GM12878 (cell line): Measurements from ENCODE around the gene ARHGAP5. TPM values are rescaled to one million over a fixed set of nuclear protein-coding genes. Genes with fewer than 3 reads are reported as not detected.

Experiments
- CBX3 ChIP-seq: fragments of 200-600 bp; sonication (generic); IDR thresholded peaks from 2 replicates; pipeline ENCODE4 v1.6.1; 2016; ENCODE audit warnings: low read depth, borderline replicate concordance
- CHD4 ChIP-seq: fragments of 200-600 bp; sonication (generic); IDR thresholded peaks from 2 replicates; pipeline ENCODE4 v1.6.1; 2016; ENCODE audit warnings: mild to moderate bottlenecking
- GABPA ChIP-seq: IDR thresholded peaks from 2 replicates; pipeline ENCODE4 v1.6.1; 2014; ENCODE audit warnings: antibody characterized with exemption, low read depth, mild to moderate bottlenecking, inconsistent platforms
- HCFC1 ChIP-seq: fragments of 150-350 bp; IDR thresholded peaks from 2 replicates; pipeline ENCODE4 v1.6.1; 2014; ENCODE audit warnings: low read length
- HDAC2 ChIP-seq: fragments of 200-600 bp; sonication (generic); IDR thresholded peaks from 2 replicates; pipeline ENCODE4 v1.6.1; 2017
- LARP7 ChIP-seq: fragments of 450-650 bp; IDR thresholded peaks from 2 replicates; pipeline ENCODE4 v1.6.1; 2017; ENCODE audit warnings: mild to moderate bottlenecking
- NFYB ChIP-seq: IDR thresholded peaks from 2 replicates; pipeline ENCODE4 v1.6.1; 2011; ENCODE audit warnings: low read depth, mild to moderate bottlenecking, low read length, improper control_type of control experiment, moderate library complexity; ENCODE audit not compliant: insufficient read depth
- NRF1 ChIP-seq: conservative IDR thresholded peaks from 2 replicates; pipeline ENCODE4 v1.6.1; 2011; ENCODE audit warnings: mild to moderate bottlenecking, low read depth, low read length, improper control_type of control experiment
- RAD51 ChIP-seq: fragments of 450-650 bp; IDR thresholded peaks from 2 replicates; pipeline ENCODE4 v1.6.1; 2016; ENCODE audit warnings: moderate library complexity, mild to moderate bottlenecking, inconsistent platforms
- SMAD1 ChIP-seq: fragments of 450-650 bp; IDR thresholded peaks from 2 replicates; pipeline ENCODE4 v1.6.1; 2018; ENCODE audit warnings: mild to moderate bottlenecking, low read depth; ENCODE audit not compliant: partially characterized antibody
- SP1 ChIP-seq: IDR thresholded peaks from one replicate; pipeline ENCODE4 v1.6.1; 2011; ENCODE audit warnings: low read depth, low read length
- SREBF1 ChIP-seq: IDR thresholded peaks from 2 replicates; pipeline ENCODE4 v1.6.1; 2012; ENCODE audit warnings: mild to moderate bottlenecking, low read length
- SRF ChIP-seq, 2 experiments: IDR thresholded peaks; 2 replicates each; pipeline ENCODE4 v1.6.1; 2011; ENCODE audit warnings: low read depth in 2 of 2, low read length in 2 of 2, mild to moderate bottlenecking in 1 of 2, moderate library complexity in 1 of 2
- ZNF622 ChIP-seq: fragments of 450-650 bp; IDR thresholded peaks from 2 replicates; pipeline ENCODE4 v1.6.1; 2017; ENCODE audit warnings: mild to moderate bottlenecking, inconsistent platforms
- ZZZ3 ChIP-seq: IDR thresholded peaks from 2 replicates; pipeline ENCODE4 v1.6.1; 2011; ENCODE audit warnings: low read depth; ENCODE audit not compliant: control insufficient read depth, insufficient read length
- polyA plus RNA-seq, 11 experiments: library from polyadenylated mRNA; depleted of rRNA in 4 of 11; unstranded in 6 of 11; stranded (reverse) in 5 of 11; fragments of >200 nt; fragmentation: Nextera tagmentation in 4 of 11; fragmentation: Illumina TruSeq in 1 of 11; extraction: Ambion mirVana in 4 of 11; extraction: Trizol in 1 of 11; gene quantifications; 1 replicate in 1 of 11; 2 replicates in 10 of 11; pipeline versions ENCODE4 v1.2.1 to v1.2.3, GENCODE V29; 2011 to 2016; ENCODE audit warnings: inconsistent platforms in 2 of 11, missing spikeins in 2 of 11, low read depth in 1 of 11
- total RNA-seq, 4 experiments: library from RNA; depleted of rRNA in 3 of 4; stranded (reverse); fragments of >200 nt in 3 of 4; fragmentation: Illumina TruSeq in 1 of 4; extraction: Trizol in 1 of 4; gene quantifications; 2 replicates each; pipeline versions ENCODE4 v1.2.1 to v1.2.3, GENCODE V29; 2013 to 2021
- TF ChIP-seq, protein P1 (sequence below): fragments of 450-650 bp; IDR thresholded peaks from 2 replicates; pipeline ENCODE4 v1.6.1; 2017; ENCODE audit warnings: antibody characterized with exemption, mild to moderate bottlenecking, moderate library complexity
- TF ChIP-seq, protein P2 (sequence below): fragments of 450-650 bp; IDR thresholded peaks from 2 replicates; pipeline ENCODE4 v1.6.1; 2017; ENCODE audit warnings: mild to moderate bottlenecking, moderate library complexity
- TF ChIP-seq, protein P3 (sequence below): fragments of 450-650 bp; IDR thresholded peaks from 2 replicates; pipeline ENCODE4 v1.6.1; 2014; ENCODE audit warnings: mild to moderate bottlenecking
- TF ChIP-seq, protein P4 (sequence below): IDR thresholded peaks from 2 replicates; pipeline ENCODE4 v1.6.1; 2012; ENCODE audit warnings: low read depth, low read length, improper control_type of control experiment
- TF ChIP-seq, protein P5 (sequence below): fragments of 450-650 bp; IDR thresholded peaks from 2 replicates; pipeline ENCODE4 v1.6.1; 2018; ENCODE audit warnings: borderline replicate concordance, mild to moderate bottlenecking; ENCODE audit not compliant: partially characterized antibody

The ARHGAP5 gene
- total and polyA plus RNA-seq, 10 of the 15 experiments (the other 5 are each of a cell fraction or from before 2014, with no cell fraction given), result 0.91 to 19.6 (median 7.2) TPM

DNA sequence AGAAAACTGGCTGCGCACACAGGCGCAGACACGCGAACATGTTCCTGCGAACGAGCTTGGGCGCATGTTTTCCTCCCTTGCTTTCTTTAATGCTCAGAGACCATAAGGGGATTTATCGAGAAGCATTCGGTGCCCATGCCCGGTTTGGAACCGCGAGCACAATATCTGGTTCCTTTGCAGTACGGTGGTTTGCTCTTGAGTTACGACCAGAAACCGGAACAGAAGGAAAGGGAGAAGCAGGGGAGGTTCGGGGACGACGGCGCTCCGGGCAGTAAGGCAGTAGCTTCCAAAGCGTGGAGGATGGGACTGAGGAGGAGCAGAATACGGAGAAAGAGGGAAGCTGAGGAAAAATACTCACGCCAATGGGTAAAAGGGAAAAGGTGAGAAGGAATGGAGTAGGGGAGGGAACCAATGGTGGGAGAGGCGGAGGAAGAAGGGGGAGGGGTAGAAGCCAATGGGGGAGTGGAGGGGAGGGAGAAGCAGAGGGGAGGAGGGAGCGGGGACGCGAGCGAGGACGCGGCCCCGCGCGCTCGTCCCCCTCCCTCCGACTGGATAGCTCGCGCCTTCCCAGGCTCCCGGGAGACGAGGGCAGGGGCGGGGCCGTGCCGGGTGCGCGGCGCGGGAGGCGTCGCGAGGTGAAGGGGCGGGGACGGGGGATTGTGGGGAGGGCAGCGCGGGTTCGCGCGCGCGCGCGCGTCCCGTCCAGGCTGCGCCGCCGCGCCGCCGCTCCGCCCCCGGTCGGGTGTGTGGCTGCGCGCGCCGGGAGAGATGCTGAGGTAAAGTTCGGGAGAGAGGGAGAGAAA lies 625 bp upstream of the ARHGAP5 start (continued):
- TF ChIP-seq, protein P1, sequence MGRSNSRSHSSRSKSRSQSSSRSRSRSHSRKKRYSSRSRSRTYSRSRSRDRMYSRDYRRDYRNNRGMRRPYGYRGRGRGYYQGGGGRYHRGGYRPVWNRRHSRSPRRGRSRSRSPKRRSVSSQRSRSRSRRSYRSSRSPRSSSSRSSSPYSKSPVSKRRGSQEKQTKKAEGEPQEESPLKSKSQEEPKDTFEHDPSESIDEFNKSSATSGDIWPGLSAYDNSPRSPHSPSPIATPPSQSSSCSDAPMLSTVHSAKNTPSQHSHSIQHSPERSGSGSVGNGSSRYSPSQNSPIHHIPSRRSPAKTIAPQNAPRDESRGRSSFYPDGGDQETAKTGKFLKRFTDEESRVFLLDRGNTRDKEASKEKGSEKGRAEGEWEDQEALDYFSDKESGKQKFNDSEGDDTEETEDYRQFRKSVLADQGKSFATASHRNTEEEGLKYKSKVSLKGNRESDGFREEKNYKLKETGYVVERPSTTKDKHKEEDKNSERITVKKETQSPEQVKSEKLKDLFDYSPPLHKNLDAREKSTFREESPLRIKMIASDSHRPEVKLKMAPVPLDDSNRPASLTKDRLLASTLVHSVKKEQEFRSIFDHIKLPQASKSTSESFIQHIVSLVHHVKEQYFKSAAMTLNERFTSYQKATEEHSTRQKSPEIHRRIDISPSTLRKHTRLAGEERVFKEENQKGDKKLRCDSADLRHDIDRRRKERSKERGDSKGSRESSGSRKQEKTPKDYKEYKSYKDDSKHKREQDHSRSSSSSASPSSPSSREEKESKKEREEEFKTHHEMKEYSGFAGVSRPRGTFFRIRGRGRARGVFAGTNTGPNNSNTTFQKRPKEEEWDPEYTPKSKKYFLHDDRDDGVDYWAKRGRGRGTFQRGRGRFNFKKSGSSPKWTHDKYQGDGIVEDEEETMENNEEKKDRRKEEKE, result no peak
- no peak for TF ChIP-seq SP1
- TF ChIP-seq SMAD1, result no peak
- no peak for TF ChIP-seq GABPA
- no peak for TF ChIP-seq ZNF622
- TF ChIP-seq LARP7, result no peak
- no peak for TF ChIP-seq SRF (IDR thresholded peaks at IDR 0.05; ENCODE audit: low read depth in 2 of 2, low read length in 2 of 2)
- TF ChIP-seq RAD51, result no peak
- no peak for TF ChIP-seq HCFC1
- TF ChIP-seq, protein P2, sequence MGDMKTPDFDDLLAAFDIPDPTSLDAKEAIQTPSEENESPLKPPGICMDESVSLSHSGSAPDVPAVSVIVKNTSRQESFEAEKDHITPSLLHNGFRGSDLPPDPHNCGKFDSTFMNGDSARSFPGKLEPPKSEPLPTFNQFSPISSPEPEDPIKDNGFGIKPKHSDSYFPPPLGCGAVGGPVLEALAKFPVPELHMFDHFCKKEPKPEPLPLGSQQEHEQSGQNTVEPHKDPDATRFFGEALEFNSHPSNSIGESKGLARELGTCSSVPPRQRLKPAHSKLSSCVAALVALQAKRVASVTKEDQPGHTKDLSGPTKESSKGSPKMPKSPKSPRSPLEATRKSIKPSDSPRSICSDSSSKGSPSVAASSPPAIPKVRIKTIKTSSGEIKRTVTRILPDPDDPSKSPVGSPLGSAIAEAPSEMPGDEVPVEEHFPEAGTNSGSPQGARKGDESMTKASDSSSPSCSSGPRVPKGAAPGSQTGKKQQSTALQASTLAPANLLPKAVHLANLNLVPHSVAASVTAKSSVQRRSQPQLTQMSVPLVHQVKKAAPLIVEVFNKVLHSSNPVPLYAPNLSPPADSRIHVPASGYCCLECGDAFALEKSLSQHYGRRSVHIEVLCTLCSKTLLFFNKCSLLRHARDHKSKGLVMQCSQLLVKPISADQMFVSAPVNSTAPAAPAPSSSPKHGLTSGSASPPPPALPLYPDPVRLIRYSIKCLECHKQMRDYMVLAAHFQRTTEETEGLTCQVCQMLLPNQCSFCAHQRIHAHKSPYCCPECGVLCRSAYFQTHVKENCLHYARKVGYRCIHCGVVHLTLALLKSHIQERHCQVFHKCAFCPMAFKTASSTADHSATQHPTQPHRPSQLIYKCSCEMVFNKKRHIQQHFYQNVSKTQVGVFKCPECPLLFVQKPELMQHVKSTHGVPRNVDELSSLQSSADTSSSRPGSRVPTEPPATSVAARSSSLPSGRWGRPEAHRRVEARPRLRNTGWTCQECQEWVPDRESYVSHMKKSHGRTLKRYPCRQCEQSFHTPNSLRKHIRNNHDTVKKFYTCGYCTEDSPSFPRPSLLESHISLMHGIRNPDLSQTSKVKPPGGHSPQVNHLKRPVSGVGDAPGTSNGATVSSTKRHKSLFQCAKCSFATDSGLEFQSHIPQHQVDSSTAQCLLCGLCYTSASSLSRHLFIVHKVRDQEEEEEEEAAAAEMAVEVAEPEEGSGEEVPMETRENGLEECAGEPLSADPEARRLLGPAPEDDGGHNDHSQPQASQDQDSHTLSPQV, result no peak
- no peak for TF ChIP-seq NRF1
- TF ChIP-seq, protein P3, sequence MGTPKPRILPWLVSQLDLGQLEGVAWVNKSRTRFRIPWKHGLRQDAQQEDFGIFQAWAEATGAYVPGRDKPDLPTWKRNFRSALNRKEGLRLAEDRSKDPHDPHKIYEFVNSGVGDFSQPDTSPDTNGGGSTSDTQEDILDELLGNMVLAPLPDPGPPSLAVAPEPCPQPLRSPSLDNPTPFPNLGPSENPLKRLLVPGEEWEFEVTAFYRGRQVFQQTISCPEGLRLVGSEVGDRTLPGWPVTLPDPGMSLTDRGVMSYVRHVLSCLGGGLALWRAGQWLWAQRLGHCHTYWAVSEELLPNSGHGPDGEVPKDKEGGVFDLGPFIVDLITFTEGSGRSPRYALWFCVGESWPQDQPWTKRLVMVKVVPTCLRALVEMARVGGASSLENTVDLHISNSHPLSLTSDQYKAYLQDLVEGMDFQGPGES, result no peak
- no peak for TF ChIP-seq SREBF1
- TF ChIP-seq, protein P4, sequence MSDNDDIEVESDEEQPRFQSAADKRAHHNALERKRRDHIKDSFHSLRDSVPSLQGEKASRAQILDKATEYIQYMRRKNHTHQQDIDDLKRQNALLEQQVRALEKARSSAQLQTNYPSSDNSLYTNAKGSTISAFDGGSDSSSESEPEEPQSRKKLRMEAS, result no peak
- TF ChIP-seq, protein P5, sequence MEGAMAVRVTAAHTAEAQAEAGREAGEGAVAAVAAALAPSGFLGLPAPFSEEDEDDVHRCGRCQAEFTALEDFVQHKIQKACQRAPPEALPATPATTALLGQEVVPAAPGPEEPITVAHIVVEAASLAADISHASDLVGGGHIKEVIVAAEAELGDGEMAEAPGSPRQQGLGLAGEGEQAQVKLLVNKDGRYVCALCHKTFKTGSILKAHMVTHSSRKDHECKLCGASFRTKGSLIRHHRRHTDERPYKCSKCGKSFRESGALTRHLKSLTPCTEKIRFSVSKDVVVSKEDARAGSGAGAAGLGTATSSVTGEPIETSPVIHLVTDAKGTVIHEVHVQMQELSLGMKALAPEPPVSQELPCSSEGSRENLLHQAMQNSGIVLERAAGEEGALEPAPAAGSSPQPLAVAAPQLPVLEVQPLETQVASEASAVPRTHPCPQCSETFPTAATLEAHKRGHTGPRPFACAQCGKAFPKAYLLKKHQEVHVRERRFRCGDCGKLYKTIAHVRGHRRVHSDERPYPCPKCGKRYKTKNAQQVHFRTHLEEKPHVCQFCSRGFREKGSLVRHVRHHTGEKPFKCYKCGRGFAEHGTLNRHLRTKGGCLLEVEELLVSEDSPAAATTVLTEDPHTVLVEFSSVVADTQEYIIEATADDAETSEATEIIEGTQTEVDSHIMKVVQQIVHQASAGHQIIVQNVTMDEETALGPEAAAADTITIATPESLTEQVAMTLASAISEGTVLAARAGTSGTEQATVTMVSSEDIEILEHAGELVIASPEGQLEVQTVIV, result peak; percentile 74
- no peak for TF ChIP-seq CBX3
- no peak for TF ChIP-seq CHD4
- no peak for TF ChIP-seq ZZZ3
- 0 out of 2 replicates have a peak, but pooled peaks have one; percentile 27 for TF ChIP-seq NFYB
- no peak for TF ChIP-seq HDAC2
